Stimulated activated CD4-positive, alpha-beta T cell treated with anti-CD3 and anti-CD28 coated beads, Interleukin-12 subunit alpha, Interleukin-12 subunit beta, amount 100 ng/mL, for 4 hours (primary cell): Measurements from ENCODE around the gene SRRM4.

Experiments
- DNase-seq: peaks from one replicate; pipeline ENCODE4 v3.0.0-alpha.2; 2020

SRRM4 gene

GRCh38 chr12:119171691-119172425 lies 190.5 kb downstream of the SRRM4 start:
- DNase-seq = no peak

GRCh38 chr12:119175081-119175480 lies 193.7 kb downstream of the SRRM4 start:
- no peak for DNase-seq

- no peak for DNase-seq
Measured at GRCh38 chr12:119176267-119177055, 195.1 kb downstream of the SRRM4 start.

GRCh38 chr12:119177056-119177325 lies 195.7 kb downstream of the SRRM4 start:
- no peak for DNase-seq

- DNase-seq = no peak
Measured at GRCh38 chr12:119177724-119178380, 196.5 kb downstream of the SRRM4 start.

- DNase-seq = no peak
Measured at GRCh38 chr12:119178544-119179334, 197.4 kb downstream of the SRRM4 start, which contains the start of gene HSPB8. Gene HSPB8 (plus strand): TSS chr12:119178931. CDS start chr12:119179313, 382 bp downstream.

GRCh38 chr12:119179335-119180021 lies 198.1 kb downstream of the SRRM4 start:
- DNase-seq = no peak

- DNase-seq = no peak
Measured at GRCh38 chr12:119180380-119181040, 199.2 kb downstream of the SRRM4 start.

GRCh38 chr12:119181202-119181601 lies 199.9 kb downstream of the SRRM4 start:
- no peak for DNase-seq

- no peak for DNase-seq
Measured at GRCh38 chr12:119181944-119182343, 200.6 kb downstream of the SRRM4 start.

GRCh38 chr12:119182701-119183493 lies 201.6 kb downstream of the SRRM4 start:
- no peak for DNase-seq

GRCh38 chr12:119183942-119184695 lies 202.8 kb downstream of the SRRM4 start:
- no peak for DNase-seq

GRCh38 chr12:119195256-119195655 lies 213.9 kb downstream of the SRRM4 start:
- DNase-seq = no peak

- no peak for DNase-seq
Measured at GRCh38 chr12:119198440-119198839, 217.1 kb downstream of the SRRM4 start.

- no peak for DNase-seq
Measured at GRCh38 chr12:119200601-119201000, 219.3 kb downstream of the SRRM4 start.

GRCh38 chr12:119201789-119202543 lies 220.6 kb downstream of the SRRM4 start:
- DNase-seq = no peak

- no peak for DNase-seq
Measured at GRCh38 chr12:119202544-119202943, 221.2 kb downstream of the SRRM4 start.

- DNase-seq = no peak
Measured at GRCh38 chr12:119204131-119204530, 222.8 kb downstream of the SRRM4 start.

- no peak for DNase-seq
Measured at GRCh38 chr12:119204671-119205285, 223.4 kb downstream of the SRRM4 start.
